GM19438 (cell line): ENCODE data around the gene STRAP.
"Not testable (repeated sequence)": the region's sequence is repeated elsewhere in the genome, so short reads cannot be mapped to it uniquely, and the experiment has no call there.

Source experiments
- ATAC-seq: cut with Tn5 transposase; IDR thresholded peaks from one replicate; pipeline ENCODE4 v1.9.1; 2021; ENCODE audit warnings: low read depth; ENCODE audit not compliant: unreplicated experiment

The STRAP gene

DNA sequence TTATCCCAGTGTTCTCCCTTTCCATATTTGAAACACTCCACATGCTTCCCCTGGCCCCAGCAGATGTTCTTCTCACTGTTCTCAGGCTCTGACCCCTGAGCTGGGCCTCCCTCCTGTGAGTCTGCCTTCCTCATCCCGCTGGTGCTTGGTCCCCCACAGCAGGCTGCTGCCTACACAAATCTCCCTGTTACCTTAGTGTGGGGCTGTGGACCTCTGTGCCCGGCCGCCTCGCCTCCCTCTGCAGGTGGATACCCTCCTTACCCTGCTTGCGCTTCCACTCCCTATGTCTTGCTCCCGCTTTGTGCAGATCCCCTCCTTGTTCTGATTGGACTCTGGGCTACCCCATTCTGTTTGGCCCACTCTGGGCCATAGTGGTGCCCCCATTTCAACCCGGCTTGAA lies 35.9 kb downstream of the STRAP start:
- no peak for ATAC-seq

DNA sequence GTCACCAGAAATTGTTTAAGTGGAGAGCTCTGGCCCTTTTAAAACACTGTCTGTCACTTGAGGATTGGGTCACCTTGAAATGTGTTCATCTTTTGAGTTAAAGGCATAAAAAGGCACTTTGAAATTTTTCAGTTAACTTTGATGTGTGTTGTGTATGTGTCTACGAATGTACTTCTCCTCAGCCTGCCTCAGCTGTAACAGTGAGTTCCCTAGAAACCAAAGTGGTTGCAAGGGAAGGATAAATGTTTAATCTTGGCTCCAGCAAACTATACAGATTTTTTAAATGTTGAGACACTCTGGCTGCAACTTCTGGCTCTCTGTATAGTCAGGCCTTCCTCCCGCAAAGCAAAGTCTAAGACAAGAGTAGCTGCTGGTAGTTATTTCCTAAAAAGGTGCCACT lies 37.2 kb downstream of the STRAP start:
- ATAC-seq: no peak

GRCh38 chr12:15924956-15925355 lies 42.8 kb downstream of the STRAP start:
- no peak for ATAC-seq

DNA sequence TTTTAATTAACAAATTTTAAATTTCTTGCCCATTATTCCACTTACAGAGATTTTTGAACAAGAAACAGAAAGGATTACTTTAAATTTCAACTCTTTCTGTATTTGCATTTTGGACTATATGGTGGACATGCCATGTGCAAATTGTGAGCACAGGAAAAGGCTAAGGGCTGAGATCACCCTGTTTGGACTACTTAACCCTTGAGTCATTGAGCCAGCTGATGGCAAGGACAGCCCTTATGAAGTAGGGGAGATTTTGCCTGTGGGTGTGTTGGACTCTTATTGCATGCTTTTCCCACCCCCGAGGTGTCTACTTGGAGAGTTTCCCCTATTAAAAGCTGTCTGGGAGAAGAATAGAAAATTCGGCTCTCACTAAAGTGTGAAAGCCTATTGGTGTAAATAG lies 46.2 kb downstream of the STRAP start:
- ATAC-seq: no peak

- no peak for ATAC-seq
Measured at GRCh38 chr12:15928870-15929571, 46.8 kb downstream of the STRAP start.

- no peak for ATAC-seq
Measured at GRCh38 chr12:15931590-15932053, 49.4 kb downstream of the STRAP start.

GRCh38 chr12:15932327-15932726 lies 50.1 kb downstream of the STRAP start:
- ATAC-seq: no peak

GRCh38 chr12:15932971-15933370 lies 50.8 kb downstream of the STRAP start:
- ATAC-seq: no peak

DNA sequence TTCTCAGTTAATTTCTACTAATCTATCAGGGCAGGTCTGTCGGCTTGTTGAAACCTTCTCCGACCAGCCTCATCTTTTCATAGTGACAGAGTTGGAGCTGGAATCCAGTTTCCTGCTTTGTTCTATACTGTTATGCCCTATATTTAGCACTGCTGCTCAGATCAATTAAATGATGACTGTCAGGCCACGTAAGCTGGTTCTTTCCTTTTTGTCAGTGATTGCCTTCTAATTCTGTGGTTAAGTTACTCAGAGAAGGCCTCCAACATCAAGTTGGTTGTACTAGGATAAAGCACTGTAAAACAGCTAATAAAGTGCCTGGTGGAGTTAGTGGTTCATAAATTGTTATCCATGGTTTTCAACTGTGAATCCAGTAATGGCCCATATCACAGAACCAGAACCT lies 51.6 kb downstream of the STRAP start:
- no peak for ATAC-seq

- ATAC-seq: no peak
Measured at GRCh38 chr12:15936751-15937150, 54.6 kb downstream of the STRAP start.

GRCh38 chr12:15937902-15938301 lies 55.7 kb downstream of the STRAP start:
- no peak for ATAC-seq

DNA sequence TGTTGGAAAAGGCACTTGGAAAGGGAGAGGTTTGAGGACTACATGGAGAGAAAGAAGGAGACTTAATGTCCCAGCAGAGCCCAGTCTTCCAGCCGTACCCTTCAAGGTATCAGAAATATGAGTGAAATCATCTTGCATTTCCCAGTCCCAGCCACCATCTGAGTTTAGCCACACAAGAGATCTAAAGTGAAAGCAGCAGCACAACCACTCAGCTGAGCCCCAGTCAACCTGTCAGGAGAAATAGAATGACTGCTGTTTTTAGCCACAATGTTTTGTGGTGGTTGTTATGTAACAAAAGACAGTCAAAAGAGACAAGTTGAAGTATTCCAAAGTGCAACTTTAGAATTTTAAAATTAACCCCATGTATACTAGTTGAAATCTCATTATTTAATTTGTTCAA lies 56.9 kb downstream of the STRAP start:
- no peak for ATAC-seq

- no peak for ATAC-seq
Measured at GRCh38 chr12:15942475-15942874, 60.3 kb downstream of the STRAP start.

- ATAC-seq: not testable (repeated sequence)
Measured at GRCh38 chr12:15943519-15943918, 61.3 kb downstream of the STRAP start.

DNA sequence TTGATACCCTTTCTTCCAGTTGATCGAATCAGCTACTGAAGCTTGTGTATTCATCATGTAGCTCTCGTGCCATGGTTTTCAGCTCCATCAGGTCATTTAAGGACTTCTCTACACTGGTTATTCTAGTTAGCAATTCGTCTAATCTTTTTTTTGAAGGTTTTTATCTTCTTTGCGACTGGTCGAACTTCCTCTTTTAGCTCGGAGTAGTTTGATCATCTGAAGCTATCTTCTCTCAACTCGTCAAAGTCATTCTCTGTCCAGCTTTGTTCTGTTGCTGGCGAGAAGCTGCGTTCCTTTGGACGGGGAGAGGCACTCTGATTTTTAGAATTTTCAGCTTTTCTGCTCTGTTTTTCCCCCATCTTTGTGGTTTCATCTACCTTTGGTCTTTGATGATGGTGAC lies 66.3 kb downstream of the STRAP start:
- not testable (repeated sequence) for ATAC-seq
